ENCODE measurements around the gene SLC1A7.

SLC1A7 gene

DNA sequence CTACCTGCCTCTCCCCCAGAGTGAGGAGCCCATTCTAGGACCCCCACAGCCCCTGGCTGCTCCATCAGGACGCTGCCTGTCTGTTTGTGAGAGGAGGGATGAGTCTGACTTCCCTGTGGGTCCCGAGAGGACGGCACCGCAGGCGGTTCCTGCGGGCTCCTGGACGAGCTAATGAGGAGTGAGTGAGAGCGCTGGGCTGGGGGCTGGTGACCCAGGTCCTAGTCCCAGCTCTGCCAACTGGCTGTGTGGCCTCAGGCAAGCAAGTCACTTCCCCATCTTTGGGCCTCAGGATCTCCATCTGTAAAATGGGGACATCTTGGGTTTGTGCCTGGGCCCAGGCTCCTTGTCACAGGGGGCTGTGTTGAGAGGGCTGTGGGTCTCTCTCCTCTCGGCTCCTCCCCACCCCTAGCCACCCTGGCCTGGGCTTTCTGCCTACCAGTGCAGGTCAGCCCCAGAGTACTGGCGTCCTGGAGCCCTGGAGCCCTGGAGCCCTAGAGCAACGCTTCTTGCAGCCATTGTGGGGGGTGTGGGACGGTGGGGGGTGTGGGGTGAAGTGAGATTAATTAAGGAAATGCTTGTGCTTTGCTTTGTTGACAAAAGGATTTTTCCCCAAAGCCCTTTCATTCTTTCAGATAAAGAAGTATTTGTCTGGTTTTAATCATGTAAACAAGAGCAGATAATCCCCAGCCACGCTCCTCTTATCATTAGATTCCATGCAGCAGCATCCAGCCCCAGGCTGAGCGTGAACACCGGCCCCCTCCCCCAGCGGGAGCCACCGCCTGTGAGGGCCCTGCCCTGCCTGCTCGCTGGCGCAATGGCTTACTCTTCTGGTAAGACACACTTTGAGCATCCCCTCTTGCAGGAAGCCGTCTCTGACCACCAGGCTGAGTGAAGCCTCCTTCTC is 26.8 kb downstream of the SLC1A7 start:
- no peak for DNase-seq (ENCODE audit: low spot score)

- DNase-seq (ENCODE audit: low spot score), result no peak
Observed at GRCh38 chr1:53114581-53115400, 27.6 kb downstream of the SLC1A7 start.

DNA sequence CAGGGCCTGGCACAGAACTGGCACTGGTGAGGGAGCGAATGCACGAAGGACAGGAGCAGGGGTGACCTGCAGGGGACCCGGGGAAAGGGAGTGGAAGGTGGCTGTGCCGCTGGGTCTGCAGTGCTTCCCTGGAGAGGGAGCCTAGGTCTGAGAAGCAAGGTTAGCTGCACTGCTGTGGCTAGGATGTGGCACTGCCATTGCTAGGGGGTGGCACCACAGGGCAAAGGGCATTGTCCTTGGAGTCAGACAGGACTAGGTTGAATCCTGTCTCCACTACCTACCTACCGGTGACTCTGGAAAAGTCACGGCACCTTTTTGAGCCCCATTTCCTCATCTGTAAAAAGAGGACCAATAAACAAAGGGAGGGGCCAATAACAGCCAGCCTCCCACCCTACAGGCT is 28.3 kb downstream of the SLC1A7 start:
- no peak for DNase-seq (ENCODE audit: low spot score)

DNA sequence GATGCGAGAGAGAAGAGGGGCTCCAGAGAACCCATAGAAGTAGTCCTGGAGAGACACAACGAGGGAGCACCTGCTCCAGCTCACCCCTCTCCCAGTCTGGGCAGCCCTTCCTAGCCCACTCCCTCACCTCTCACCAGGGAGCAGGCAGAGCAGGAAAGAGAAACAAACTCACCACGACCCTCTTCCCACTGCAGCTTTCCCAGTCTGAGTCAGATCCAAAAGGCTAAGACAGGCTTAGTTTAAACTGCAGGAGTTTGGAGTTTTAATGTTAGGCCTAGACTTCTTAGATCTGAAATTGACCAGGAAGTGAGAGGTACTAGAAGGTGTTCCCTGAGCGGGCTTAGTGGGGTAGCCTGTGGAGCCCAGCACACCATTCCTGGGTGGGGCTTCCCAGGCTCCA is 29.6 kb downstream of the SLC1A7 start:
- DNase-seq (ENCODE audit: low spot score), result no peak

DNA sequence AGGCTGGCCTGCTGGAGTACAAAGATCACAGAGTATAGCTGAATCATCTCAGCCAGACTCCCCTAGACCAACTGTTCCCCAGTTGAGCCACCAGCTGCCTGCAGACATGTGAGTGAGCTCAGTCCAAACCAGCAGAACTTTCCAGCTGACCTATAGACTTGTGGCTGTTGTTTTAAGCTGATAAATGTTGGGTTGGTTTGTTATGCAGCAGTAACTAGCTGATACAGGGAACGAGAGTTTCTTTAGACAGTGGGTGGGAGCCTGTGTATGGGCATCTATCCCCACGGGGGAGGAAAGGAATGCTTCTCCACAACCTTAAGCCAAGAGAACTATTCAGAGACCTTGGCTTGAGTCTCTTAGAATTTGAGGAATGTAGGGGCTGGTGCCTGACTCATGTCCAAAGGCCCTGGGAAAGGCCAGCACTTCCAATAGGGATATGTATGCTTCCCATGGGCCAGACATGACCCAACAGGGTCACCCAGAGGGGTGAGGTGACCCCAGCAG is 30.1 kb downstream of the SLC1A7 start:
- no peak for DNase-seq (ENCODE audit: low spot score)

DNA sequence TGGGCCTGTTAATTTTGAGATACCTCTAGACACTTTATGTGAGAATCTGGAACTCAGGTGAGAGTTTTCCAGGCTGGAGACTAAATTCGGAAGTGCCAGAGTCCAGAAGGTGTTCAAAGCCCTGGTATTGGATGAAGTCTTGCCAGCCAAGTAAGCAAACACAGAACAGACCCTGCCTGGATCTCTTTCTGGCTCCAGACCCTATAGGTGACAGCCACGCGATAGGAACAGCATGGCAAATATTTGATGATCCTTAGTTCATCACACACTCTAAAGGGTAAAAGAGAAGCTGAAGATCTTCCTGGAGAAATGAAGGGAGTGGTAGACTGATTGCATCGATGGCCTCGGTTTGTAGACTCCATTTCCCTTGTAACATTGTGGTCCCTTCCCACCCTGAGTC is 30.7 kb downstream of the SLC1A7 start:
- no peak for DNase-seq (ENCODE audit: low spot score)

- DNase-seq (ENCODE audit: low spot score), result no peak
Observed at GRCh38 chr1:53111073-53111556, 31.3 kb downstream of the SLC1A7 start.

DNA sequence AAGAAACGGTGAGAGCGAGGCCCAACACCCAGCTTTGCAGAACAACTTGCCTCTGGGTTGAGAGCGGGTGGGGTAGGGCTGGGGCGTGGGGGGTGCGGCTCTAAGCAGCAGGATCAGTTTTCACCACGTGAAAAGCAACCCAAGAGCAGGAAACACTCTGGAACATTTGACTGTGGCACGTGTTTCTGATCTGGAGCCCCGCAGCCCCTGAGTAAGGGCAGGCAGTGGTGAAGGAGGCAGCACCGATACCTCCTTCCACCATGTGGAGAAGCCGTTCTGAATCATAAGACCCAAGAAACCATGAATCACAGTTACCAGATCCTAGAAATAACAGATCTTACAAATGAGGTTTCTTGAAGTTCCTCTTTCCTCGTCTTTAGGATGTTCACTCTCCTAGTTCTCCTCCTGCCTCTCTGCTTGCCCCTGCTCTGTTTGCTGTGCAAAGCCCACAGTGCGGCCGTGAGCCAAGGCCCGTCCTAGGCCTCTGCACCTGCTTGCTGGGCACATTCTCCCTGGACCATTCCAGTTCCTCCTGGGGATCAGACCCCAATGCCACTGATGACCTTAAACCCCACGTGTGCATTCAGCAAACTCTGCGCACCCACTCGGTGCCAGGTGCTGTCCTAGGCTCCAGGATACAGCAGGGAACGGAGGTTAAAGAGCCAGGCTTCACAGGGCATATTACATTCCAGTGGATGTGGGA is 31.9 kb downstream of the SLC1A7 start:
- DNase-seq (ENCODE audit: low spot score), result no peak

DNA sequence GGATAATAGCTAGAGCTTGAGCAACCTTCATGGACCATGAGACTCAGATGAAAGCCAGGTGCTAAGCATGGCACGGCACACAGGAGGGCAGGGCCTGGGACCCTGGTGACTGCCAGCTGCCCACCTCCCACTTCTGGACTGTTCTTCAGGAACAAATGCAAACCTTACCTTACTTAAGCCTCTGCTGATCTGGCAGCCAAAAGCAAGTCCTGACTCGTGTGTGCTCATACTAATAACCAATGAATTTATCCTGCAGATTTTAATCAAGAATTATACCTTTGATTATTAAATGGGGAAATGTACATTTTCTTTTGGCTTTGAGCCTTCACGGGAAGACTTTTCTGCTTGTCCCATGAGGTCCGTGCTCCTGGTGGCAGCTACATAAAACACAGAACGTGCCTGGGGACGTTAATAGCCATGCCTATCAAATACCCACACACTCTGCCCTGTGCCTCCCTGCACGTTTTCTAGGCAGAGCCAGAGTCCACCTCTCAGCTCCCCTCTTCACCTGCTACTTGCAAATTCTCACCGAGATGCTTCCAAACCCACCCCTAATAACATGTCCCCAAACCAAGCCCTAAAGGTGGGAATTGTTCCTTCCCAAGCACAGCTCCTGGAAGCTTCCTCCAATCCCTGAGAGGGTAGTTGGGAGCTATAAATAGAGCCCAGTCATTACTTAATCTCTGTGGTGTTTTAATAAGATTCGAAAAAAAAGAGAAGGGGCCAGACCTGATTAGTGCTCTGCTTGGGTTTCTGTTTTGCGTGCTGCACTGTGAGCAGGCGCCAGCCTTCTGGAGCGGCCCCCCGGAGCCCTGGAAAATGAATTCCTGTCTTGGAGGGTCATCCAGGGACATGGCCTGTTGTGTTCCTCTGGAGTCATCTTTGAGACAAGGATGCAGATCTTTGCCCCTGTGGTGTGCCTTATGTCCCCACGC is 33.5 kb downstream of the SLC1A7 start:
- no peak for DNase-seq (ENCODE audit: low spot score)

- no peak for DNase-seq (ENCODE audit: low spot score)
Observed at GRCh38 chr1:53107570-53108322, 34.7 kb downstream of the SLC1A7 start.

- no peak for DNase-seq (ENCODE audit: low spot score)
Observed at GRCh38 chr1:53107090-53107489, 35.3 kb downstream of the SLC1A7 start.

DNA sequence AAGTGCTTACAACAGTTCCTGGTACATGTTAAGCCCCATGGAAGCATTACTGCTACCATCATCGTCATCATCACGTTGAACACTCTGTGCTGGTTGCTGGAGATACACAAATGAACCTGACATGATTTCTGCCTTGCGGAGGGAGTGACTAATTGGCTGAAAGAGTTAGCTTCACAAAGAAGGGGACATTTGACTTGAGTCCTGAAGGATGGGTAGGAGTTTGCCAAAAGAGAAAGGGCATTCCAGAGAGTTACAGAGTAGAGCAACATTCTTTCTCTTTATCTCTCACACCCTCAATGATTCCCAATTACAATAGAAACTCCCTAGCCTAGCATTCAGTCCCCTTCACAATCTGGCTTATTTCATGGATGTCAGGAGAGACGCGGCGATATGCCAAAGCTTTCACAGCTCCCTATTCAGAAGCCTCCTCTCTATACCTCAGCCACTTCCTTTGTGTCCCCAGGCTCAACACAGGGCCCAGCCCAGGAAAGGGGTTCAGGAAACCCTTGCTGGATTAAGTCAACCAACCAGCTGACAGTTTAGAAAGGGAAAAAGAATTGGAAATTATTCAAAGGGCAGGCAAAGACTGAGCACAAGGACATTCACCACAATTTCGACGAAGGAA is 38.0 kb downstream of the SLC1A7 start:
- DNase-seq (ENCODE audit: low spot score), result no peak

GRCh38 chr1:53094533-53094919 is 47.9 kb downstream of the SLC1A7 start:
- DNase-seq (ENCODE audit: low spot score), result no peak

DNA sequence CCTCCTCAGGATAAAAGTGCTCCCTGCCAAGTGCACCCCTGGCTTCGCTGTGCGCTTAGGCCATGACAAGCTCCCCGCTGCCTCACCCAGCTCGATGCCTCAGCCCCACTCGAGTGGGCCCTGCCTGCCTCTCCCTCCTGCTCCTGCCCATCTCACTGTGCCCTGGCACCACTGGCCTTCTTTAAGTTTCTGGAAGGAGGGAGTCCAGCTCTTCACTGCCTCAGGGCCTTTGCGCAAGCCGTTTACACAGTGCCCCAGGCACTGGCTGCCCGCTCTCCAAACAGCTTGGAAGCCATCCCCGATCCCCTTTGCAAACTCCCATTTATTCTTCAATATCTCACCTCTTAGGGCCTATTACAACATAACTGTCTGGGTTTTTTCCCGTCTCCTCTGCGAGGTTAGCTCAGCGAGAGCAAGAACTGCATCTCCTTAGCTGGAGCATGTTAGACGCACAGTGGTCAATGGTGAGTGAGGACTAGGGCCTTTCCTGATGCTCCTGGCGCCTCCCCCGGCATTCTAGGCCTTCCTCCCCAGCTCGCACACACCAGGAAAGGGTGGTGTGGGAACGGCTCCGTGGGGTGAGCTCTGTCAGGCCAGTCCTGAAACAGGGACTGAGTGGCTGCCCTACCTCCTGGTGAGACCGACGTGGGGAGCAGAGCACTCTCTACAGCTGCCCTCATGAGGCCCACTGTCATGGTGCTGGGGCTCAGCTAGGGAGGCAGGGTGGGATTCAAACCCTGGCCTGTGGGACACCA is 48.5 kb downstream of the SLC1A7 start:
- DNase-seq (ENCODE audit: low spot score), result no peak

DNA sequence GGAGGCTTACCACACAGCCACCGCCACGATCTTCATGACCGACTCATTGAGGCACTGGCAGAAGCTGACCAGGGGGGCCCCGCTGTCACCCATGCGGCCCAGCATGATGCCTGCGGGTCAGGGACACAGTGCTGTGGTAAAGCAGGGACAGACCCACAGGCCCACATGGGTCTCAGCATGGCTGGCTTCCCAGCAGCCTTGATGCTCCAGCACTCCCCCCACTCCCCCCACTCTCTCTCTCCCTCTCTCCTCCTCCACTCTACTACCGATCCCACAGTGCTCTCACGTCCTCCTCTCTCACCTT is 49.0 kb downstream of the SLC1A7 start:
- no peak for DNase-seq (ENCODE audit: low spot score)

- DNase-seq (ENCODE audit: low spot score), result no peak
Observed at GRCh38 chr1:53092659-53093450, 49.6 kb downstream of the SLC1A7 start.

DNA sequence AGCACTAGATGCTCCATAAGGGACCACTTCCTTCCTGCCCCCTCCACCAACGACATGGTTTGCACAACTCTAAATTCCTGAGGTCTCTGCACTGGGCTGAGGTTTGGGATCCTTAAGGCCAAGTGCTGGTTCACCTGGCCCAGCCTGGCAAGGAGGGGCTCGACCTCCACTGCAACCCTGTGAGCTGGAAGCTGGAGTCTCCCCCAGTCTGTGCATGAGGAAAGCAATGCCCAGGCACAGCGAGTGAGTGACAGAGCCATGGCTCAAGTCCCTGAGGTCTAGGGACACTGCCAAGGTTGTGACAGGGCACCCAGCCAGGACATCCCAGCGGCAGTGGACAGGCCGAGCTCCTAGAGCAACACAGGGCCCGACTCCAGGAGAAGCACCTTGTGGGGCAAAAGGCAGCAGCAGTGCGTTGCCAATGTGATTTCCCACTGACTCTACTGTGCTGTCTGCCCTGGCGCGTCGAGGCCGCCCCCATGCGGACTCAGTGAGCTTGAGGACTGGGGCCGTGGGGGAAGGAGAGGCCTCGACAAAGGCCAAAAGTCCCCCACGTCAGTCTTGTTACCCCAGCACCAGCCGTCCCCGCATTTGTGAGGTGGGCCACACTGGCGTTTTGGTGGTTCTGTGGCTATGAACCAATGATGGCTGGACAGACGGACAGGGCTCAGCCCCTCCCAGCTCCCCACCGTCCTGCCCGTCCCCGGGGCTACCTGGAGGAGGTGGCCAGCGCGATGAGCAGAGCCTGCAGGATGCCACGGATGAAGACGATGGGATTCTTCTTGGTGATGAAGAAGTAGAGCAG is 50.4 kb downstream of the SLC1A7 start:
- no peak for DNase-seq (ENCODE audit: low spot score)

Measured in pons (tissue), 1 donor.